Liver (tissue), 3 donors: ENCODE measurements around the gene NSMF.

Experiments
- CTCF ChIP-seq: fragments of 150-350 bp; IDR thresholded peaks from 2 replicates; pipeline ENCODE4 v1.5.1; 2017; ENCODE audit warnings: improper control_type of control experiment, low read depth, low read length; ENCODE audit not compliant: missing input control
- GABPA ChIP-seq, 2 donors: IDR thresholded peaks in 1 of 2; conservative IDR thresholded peaks in 1 of 2; 2 replicates each; pipeline ENCODE4 v1.6.1; 2016; ENCODE audit warnings: antibody characterized with exemption in 2 of 2, mild to moderate bottlenecking in 1 of 2, moderate library complexity in 1 of 2
- ZBTB33 ChIP-seq: IDR thresholded peaks from 2 replicates; pipeline ENCODE4 v1.6.1; 2016; ENCODE audit warnings: antibody characterized with exemption
- donor health status: healthy.
- donor health status: healthy.

GRCh38 chr9:137431416-137431931, 27.7 kb downstream of the NSMF start:
- TF ChIP-seq CTCF (no peak), GABPA (IDR thresholded peaks at IDR 0.05 in 1 of 2, conservative IDR thresholded peaks at IDR 0.05 in 1 of 2) (no peak), ZBTB33 (no peak)
